Neural progenitor cell (in vitro differentiated cells): ENCODE results near the gene LTB4R.

ENCODE experiments used
- CTCF ChIP-seq: fragments of 200-600 bp; sonication (generic); IDR thresholded peaks from 2 replicates; pipeline ENCODE4 v1.5.1; 2017; ENCODE audit warnings: antibody characterized with exemption, mild to moderate bottlenecking
- EZH2 ChIP-seq: fragments of 200-600 bp; sonication (generic); IDR thresholded peaks from 2 replicates; pipeline ENCODE4 v1.6.1; 2017; ENCODE audit warnings: antibody characterized with exemption, mild to moderate bottlenecking, moderate library complexity
- EZH2phosphoT487 ChIP-seq: fragments of 200-600 bp; sonication (generic); IDR thresholded peaks from 2 replicates; pipeline ENCODE4 v1.6.1; 2017; ENCODE audit warnings: antibody characterized with exemption

GRCh38 chr14:24353559-24354481 lies 42.5 kb downstream of the LTB4R start:
- TF ChIP-seq CTCF (no peak), EZH2phosphoT487 (no peak), EZH2 (no peak)
